Lung (tissue), 12 donors: ENCODE measurements around the gene ZBED4. TPM values are rescaled to one million over a fixed set of nuclear protein-coding genes. Genes with fewer than 3 reads are reported as not detected.

Experiments
- ATAC-seq: fragments of 200-7000 bp; cut with Tn5 transposase; one replicate; pipeline ENCODE4 v1.9.1; 2020; ENCODE audit warnings: moderate number of reproducible peaks; ENCODE audit not compliant: insufficient read depth, low FRiP score
- DNase-seq, 3 donors: peaks; one replicate each; pipeline ENCODE4 v3.0.0-alpha.2; 2013 to 2017
- H3K27ac ChIP-seq, 2 donors: one replicate each; pipeline ENCODE4 v1.5.1; 2013; ENCODE audit warnings: mild to moderate bottlenecking in 2 of 2, moderate library complexity in 2 of 2, control low read depth in 1 of 2, inconsistent platforms in 1 of 2, low read depth in 1 of 2, low read length in 1 of 2
- H3K27me3 ChIP-seq, 3 donors: one replicate each; pipeline ENCODE4 v1.5.1; 2013; ENCODE audit warnings: low read length in 2 of 3; ENCODE audit not compliant: control insufficient read depth in 3 of 3, insufficient read depth in 3 of 3
- H3K36me3 ChIP-seq, 4 donors: one replicate each; pipeline ENCODE4 v1.5.1; 2013; ENCODE audit warnings: low read length in 4 of 4, mild to moderate bottlenecking in 1 of 4, moderate library complexity in 1 of 4; ENCODE audit not compliant: control insufficient read depth in 4 of 4, insufficient read depth in 4 of 4
- H3K4me1 ChIP-seq, 5 donors: one replicate each; pipeline ENCODE4 v1.5.1; 2013; ENCODE audit warnings: low read length in 5 of 5, mild to moderate bottlenecking in 2 of 5, moderate library complexity in 1 of 5; ENCODE audit not compliant: control insufficient read depth in 5 of 5, insufficient read depth in 5 of 5
- H3K4me3 ChIP-seq: one replicate; pipeline ENCODE4 v1.5.1; 2013; ENCODE audit warnings: mild to moderate bottlenecking, control low read depth, moderate library complexity
- H3K9ac ChIP-seq, 2 donors: one replicate each; pipeline ENCODE4 v1.5.1; 2013; ENCODE audit warnings: low read length in 2 of 2, control low read depth in 1 of 2; ENCODE audit not compliant: insufficient read depth in 1 of 2
- H3K9me3 ChIP-seq, 4 donors: one replicate each; pipeline ENCODE4 v1.5.1; 2013; ENCODE audit warnings: low read length in 3 of 4, mild to moderate bottlenecking in 1 of 4, moderate library complexity in 1 of 4; ENCODE audit not compliant: control insufficient read depth in 4 of 4, insufficient read depth in 3 of 4
- CTCF ChIP-seq: IDR thresholded peaks from 2 replicates; pipeline ENCODE4 v1.5.1; 2012; ENCODE audit warnings: mild to moderate bottlenecking; ENCODE audit errors: control extremely low read depth, extremely low read depth
- WGBS, 2 donors: extraction: QIAGEN DNeasy Blood & Tissue Kit; methylation state at CpG; one replicate each; pipeline ENCODE4 v1.1.7; 2013; 5-methylcytosine and 5-hydroxymethylcytosine counted together
- polyA plus RNA-seq, 2 donors: library from polyadenylated mRNA; stranded (reverse); fragments of 200-250 nt; gene quantifications; one replicate each; pipeline ENCODE4 v1.2.1, GENCODE V29; 2013
- total RNA-seq, 2 donors: library from RNA; depleted of rRNA in 1 of 2; stranded (reverse); fragments of >200 nt in 1 of 2; gene quantifications; one replicate each; pipeline ENCODE4 v1.2.1, GENCODE V29; 2014 to 2021
- donor health status: control.
- donor health status: control.
- donor health status: Bipolar disorder and iron deficiency.
- donor health status: healthy.
- donor health status: DM: yes; HTN: yes; CAD: no.

ZBED4 gene
- total and polyA plus RNA-seq, 4 donors, result 3.9 to 13.2 (median 9.1) TPM

- no peak overlapping the region for H3K9ac ChIP-seq
- no peak for TF ChIP-seq CTCF
- peaks cover 0 to 2% (median 0%) of the 10 kb centered on the region in 5 donors for H3K4me1 ChIP-seq
- peaks cover 0 to 7% (median 2%) of the 10 kb centered on the region in 4 donors for H3K9me3 ChIP-seq
- H3K4me3 ChIP-seq, result no peak overlapping the region
- H3K27me3 ChIP-seq, result no peaks in the 10 kb centered on the region
- ATAC-seq, result no peak
- H3K36me3 ChIP-seq, result peaks cover 0 to 31% (median 29%) of the 10 kb centered on the region in 4 donors
- 89 to 90% methylated on average over 30 of the region's 30 CpGs for WGBS, 2 donors
- no peak for DNase-seq
- H3K27ac ChIP-seq, result no peak overlapping the region
Observed at GRCh38 chr22:49900441-49901230, 47.0 kb downstream of the ZBED4 start.

GRCh38 chr22:49901457-49901856 is 47.8 kb downstream of the ZBED4 start:
- Histone ChIP-seq H3K4me3 (no peak overlapping the region), H3K9me3 (peaks cover 0 to 7% (median 2%) of the 10 kb centered on the region in 4 donors), H3K4me1 (no peaks in the 10 kb centered on the region), H3K36me3 (peaks cover 0 to 34% (median 30%) of the 10 kb centered on the region in 4 donors), H3K27ac (no peak overlapping the region), H3K27me3 (no peaks in the 10 kb centered on the region), H3K9ac (no peak overlapping the region)
- no peak for ATAC-seq
- no peak for TF ChIP-seq CTCF
- WGBS, 2 donors, result 93 to 98% methylated on average over 11 of the region's 11 CpGs
- no peak for DNase-seq

GRCh38 chr22:49903322-49904039 is 49.8 kb downstream of the ZBED4 start:
- Histone ChIP-seq H3K9me3 (peaks cover 0 to 5% (median 2%) of the 10 kb centered on the region in 4 donors), H3K36me3 (peaks cover 0 to 44% (median 34%) of the 10 kb centered on the region in 4 donors), H3K4me3 (no peak overlapping the region), H3K27me3 (no peaks in the 10 kb centered on the region), H3K9ac (no peak overlapping the region), H3K27ac (no peak overlapping the region), H3K4me1 (no peaks in the 10 kb centered on the region)
- ATAC-seq, result no peak
- TF ChIP-seq CTCF, result no peak
- 92 to 94% methylated on average over 17 of the region's 17 CpGs for WGBS, 2 donors
- DNase-seq, result no peak
